NCI-H1417 treated with DMSO at 0.1 percent for 48 hours (cell line): ENCODE results near the gene SH3RF1.

Experiments used
- DNase-seq: peaks from one replicate; lab custom pipeline; 2025; lab: John Stamatoyannopoulos, UW

Gene SH3RF1

DNA sequence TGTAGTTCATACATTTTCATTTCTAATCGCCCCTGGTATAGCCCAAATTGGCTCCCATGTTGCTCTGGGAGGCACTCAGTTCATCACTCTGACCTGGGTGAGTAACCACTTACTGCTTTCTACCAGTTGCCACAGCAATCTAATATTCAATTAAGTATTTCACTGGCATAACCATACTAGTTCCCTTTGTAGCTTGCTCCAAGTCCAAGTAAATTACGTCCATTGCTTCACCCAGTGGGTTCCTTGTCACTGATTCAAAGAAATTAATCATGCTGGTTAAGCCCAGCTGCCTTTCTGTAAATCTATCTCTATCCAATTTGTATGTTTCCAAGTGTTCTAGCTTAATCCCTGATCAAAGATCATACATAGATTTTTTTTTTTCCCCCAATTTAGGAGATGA, 168.7 kb downstream of the SH3RF1 start:
- DNase-seq = no peak

DNA sequence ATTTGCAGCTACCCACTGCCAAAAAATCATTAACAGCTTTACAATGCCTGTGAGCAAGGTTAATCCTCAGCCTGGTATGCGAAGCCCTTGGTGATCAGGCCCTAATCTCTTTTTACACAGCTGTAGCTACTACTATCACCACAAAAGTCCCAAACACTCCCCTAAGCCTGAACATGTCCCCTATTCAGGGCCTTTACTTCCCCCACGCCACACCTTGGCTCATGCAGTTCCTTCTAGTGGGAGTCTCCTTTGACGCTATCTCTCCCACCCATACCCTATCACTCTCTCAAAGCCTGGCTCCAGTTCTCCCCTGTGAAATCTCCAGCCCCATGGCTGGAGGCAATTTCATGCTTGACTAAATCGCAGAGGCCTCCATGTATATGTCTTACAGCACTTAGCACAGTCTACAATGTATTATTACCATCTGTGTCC, 170.1 kb downstream of the SH3RF1 start:
- no peak for DNase-seq

DNA sequence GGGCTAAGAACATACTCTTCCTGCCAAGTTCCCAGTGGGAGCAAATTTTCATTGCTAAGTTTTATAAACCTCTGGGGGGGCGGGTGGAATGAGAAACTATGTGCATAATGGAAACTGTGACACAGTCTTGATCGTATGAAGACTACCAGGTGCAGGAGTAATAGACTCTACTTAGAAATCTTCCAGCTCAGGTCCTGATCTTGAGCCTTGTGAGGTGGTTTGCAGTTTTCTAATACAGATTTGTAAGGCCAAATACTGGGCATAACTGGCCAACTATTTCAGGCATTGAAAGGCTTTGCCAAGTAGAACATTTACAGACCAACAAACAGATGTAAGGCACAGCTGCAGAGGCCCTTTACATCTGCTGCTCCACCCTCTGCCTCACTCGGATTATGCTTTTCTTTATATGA, 171.0 kb downstream of the SH3RF1 start:
- DNase-seq = no peak

DNA sequence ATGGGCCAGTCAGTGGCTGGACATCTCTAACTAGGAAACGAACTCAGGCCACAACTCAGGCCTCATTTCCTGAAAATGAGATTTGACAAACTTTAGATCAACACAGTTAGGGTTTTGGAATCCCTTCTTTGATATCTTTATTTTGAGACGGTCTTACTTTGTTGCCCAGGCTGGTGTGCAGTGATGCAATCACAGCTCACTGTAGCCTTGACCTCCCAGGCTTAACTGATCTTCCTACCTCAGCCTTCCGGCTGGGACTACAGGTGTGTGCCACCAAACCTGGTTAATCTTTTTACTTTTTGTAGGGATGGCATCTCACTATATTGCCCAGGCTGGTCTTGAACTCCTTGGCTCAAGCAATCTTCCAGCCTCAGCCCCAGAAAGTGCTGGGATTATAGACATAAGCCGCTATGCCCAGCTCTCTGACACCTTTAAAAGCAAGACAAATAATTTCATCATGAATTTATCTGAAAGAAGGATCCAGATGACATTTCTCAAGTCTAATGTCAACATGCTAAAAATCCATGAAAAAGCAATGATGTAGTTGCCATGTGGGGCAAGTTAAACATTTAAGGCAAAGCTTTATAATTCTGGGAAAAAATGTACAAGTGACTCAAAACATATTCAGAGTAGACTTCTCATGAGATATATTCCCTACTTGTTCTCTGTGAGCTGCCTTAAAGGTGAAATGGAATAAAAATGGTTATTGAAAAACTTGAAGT, 171.6 kb downstream of the SH3RF1 start:
- no peak for DNase-seq

DNA sequence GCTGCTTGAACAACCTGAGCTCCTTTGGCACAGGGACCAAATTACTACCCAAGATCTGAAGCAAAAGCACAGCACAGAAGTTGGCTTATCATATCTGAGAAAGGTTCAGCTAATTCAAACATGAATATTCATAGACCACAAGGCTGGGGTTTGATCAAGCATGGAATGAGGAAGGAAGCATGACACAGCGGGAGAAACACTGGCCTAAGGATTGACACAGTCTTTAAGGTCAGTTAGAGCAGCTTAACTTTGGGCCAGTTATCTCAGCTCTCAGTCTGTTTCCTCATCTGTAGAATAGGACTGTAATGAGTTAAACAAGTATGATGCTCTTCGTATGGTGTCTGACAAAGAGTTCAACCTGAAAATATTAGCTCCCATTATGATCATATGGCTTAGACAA, 172.2 kb downstream of the SH3RF1 start:
- no peak for DNase-seq

DNA sequence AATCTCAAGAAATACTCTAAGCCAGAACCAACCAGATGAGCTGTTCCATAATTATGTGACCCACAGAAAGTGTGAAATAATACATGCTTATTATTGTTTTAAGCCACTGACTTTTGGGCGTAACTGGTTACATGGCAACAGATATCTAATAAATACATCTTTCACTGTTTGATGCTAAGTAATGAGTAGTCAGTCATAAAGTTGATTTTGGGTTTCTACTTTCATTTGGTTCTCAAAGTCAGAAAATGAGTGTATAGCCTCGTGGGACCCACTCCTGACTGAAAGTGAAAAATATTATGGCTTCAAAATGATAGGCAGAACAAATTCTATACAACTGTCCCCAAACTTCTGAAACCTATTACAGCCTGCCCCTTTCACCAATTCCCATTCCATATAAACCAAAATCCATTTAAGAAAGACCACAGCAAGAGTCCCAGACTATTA, 172.7 kb downstream of the SH3RF1 start:
- DNase-seq = no peak

DNA sequence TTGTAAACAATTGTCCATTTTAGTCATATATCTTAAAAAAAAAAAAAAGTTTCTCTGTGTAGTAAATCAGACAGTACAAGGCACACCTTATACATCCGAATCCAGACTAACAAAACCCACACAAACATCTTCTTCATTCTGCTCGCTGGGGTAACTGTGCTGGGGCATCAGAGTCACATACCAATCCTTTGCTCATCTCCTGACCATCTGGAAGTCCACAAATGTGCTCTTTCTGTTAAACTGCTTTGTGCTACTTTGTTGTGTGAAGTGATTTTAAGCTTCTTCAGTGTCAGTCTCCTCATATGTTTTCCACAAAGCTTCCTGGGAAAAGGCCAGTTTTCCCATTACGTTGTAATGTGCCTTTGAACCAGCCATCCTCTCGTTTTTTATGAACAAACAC, 174.5 kb downstream of the SH3RF1 start:
- no peak for DNase-seq

DNA sequence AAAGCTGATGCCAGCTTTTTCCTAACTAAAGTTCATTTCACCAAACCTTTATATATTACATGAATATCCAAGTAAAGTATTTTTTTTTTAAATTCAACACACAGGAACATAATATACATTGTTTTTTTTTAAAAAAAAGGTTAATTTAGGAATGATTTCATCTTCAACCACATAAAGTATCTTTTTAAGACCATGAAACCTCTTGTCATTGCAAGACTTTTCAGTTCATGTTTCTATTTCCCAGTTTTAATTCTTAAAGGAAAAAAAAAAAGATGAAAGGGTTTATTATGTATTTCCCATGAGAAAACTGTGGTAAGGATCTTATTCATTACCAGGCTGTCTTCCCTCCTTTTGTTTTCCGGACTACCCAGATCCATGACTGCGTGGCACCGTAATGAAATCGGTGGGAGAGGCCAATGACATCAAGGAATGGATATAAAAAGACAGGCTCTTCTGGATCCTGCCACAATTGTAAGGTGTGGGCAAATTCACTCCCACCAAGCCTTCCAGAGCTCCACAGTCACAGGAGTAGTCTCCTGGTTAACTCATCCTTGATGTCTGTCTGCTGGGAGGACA, 176.0 kb downstream of the SH3RF1 start:
- DNase-seq = no peak

DNA sequence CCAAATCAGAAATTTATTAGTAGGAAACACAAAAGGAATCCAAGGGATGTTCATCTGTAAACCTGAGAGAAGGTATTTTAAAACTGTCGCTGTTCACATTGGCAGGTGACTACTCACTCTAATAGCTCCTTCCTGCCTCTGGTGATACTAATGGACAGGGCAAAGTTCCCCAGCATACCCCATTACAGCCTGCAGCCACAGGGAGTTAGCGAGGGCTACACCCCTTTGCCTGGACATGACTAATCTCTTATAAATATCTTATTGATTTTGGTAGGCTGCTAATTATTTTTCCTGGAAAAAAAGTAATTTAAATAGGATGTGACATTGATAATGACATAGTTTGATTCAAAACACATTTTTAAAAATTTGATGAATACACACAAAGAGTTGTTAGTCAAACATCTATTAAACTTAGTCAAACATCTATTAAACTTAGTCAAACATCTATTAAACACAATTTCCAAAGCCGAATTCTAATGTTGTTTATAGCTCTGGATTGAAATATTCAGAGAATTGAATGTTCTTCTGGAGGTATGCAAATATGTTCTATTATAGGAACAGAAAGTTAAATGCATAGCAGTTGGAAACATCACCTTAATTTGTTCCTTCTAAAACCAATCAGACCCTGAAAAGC, 177.8 kb downstream of the SH3RF1 start:
- no peak for DNase-seq

DNA sequence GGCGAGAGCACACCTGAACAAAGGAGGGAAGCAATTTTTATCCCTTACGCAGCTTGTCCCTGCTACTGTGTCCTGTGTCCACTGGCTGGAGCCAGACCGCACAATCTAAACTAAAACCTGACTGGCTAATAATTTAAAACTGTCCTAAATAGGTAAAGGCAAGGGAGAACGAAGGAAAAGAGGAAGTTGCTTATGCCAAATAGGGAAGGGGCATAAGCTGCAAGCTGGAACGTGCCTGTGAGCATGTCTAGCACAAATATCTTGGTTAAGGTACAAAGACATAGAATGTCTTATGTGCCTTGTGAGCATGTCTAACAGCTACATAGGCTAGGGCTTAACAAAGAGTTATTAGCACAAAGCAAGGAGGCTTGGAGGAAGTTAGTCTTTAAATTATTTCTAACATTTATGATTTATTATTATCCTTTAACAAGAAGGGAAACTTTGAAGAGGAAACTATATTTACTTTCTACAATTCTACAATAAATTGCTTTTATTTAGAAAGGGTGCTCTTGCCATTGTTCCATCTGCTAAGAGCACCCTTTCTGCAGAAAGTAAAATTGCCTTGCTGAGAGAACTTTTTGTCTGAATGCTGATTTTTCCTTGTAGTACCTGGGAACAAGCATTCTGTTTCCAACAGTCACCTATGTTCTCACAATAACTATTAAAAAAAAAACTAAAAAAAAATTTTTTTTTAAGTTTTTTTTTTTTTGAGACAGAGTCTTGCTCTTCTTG, 180.1 kb downstream of the SH3RF1 start:
- no peak for DNase-seq

DNA sequence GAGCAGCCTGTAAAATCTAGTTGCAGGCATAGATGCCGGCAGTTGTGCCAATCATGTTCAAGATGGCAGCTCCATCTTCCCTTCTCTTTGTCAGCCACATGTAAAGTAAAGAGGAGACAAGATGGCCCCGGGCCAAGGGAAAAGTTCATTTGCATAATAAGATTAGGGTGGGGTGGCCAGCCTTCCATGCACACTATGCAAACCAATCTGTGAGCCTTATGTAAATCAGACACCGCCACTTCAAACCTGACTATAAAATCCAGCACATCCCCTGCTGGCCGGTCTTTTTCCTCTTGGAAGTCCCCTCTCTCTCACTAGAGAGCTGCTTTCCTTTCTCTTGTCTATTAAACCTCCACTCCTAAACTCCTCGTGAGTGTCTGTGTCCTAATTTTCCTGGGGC, 181.8 kb downstream of the SH3RF1 start:
- no peak for DNase-seq

DNA sequence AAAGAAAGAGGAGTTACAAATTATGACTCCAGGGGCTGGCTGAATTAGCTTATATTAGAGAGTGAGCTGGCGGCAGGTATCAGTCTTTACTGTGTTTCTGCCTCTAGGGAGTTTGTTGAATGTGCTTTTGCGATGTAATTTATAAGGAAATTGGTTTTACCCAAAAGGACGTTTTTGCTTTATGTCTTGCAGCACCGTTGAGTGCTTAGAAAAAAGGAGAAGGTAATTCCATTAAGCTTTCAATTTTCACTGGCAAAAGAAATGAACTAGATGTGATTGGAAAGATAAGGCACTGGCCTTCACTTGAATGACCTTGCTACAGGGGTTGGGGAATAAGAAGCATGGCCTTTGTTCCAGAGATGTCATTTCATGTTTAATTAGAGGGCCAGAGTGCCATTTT, 185.8 kb downstream of the SH3RF1 start:
- no peak for DNase-seq

DNA sequence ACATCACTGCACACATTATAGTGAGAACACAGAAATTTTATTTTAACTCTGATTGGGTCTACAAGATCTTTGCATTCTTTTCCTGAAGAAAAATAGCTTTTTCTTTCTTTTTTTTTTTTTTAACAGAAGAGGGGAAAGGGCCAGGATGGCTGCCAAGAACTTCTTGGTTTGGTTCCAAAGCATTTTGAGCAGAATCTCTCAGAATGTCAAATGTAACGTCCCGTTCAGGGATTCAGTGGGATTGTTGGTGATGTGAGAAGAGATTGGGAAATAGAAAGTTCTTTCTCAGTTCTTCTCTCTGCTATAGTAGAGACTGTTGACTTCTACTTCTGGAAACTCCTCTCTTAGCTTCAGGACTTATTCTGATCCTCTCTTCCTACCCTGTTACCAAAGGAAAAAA, 189.8 kb downstream of the SH3RF1 start:
- DNase-seq = no peak

DNA sequence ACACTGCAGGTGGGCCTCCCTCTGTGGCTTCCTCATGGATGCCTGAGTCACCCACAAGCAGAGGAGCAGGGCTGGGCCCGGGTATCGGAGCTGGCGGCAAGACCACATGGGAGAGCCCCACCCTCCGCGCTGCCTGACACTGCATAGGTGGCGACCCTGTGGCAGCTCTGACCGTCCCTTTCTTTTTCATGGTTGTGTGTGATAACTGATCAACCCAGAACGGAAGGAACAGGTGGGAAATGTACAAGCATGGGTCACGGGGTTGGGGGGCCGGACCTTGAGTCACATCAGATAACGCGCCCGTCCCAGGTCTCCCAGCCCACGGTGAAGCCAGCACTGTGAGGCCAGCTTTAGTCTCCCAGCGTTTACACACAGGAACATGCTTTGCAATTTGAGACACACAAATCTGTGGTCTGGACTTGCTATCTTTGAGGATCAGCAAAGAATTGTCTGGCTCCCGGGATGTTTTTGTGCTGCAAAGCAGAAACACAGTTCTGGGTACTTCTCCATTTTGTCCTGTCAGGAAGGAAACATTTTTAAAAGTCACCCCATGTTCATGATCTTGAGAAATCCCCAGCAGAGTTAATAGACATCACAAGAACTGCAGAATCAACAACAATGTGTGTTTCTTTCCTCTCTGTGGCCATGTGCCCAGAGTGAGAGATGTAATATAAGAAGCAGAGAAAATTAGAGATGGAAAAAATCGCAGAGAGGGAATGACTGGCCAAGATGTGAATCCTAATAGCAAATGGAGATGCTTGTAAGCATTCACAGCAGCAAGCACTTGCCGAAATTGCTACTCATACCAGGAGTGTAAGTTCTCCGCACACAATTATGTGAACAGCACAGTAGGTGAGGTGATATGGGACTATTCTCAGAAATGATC, 190.6 kb downstream of the SH3RF1 start:
- no peak for DNase-seq

DNA sequence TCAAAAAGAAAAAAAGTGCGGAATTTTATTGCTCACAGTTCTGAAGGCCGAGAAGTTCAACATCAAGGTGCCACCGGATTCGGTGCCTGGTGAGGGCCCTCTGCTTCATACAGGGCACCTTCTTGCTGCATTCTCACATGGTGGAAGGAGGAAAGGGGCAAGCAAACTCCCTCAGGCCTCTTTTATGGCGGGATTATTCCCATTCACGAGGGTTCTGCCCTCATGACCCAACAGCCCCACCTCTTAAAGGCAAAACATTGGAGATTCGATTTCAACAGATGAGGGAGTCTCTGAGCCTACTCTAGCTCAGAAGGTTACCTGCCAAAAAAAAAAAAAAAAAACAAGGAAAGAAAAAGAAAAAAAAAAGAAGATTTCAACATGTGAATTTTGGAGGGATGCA, 196.6 kb downstream of the SH3RF1 start:
- DNase-seq = no peak

DNA sequence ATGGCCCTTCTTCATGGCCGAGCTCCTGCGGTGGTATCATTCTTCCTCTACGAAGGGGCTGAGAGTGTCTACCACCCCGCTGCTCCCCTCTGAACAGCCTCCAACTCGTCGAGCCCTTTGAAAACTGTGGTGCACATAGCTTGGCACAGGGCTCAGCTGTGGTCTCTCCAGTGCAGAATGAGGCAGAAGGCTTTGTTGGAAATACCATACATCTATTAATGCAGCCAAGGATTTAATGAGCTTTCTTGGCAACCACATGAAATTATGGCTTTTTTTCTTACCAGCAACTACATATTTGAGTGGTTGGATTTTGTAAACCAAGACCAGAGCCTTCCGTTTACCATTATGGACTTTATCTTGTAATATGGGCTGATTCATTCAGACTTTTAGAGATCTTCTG, 199.0 kb downstream of the SH3RF1 start:
- no peak for DNase-seq

DNA sequence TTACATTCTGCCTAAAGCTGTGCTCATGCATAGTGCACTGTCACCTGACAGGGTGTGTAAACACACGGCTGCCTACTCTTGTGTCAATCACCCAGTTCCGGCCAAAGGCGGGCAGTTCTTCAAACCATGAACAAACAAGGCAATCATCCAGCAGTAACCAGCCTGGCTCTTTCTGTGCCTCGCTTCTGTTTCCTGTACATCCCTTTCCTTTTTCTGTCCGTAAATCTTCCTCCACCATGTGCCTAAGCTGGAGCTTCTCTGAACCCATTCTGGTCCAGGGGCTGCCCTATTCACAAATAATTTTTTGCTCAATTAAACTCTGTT, 199.9 kb downstream of the SH3RF1 start:
- peak; percentile 17 for DNase-seq

DNA sequence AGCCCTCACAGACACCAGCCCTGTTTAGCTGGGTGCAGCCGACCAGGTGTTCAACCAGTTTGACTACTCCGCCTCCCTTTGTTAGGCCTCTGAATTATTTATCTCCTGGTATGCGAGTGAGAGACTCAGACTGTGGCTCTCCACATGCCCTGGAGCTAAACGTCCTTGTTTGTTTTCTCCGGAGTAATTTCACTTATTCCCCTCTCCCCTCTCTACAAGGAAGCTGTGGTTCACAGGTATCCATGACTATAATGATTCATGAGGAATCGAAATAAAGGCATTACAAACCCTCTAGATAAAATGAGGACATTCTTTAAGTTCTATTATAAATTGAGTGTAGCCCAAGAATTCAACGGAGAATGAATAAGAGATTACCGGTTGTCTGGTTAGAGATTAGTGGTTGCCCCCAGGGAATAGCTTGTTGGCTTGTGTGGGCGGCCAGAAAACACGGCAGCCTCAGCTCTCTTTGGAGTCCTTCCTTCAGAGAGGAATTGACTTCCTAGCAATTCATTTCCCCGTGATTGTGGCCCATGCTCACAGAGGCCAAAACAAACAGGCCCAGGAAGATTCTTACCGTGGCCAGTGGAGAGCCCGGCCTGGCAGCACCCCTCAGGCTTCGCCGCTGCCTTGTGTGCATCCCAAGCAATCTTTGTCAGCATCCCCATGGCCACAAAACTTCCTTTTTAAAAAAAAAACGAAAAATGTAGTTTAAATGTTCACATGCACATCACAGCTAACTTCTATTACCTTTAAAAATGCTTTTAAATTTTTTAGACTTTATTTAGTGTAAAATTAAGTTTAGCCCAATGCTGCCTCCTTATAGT, 200.5 kb downstream of the SH3RF1 start:
- peak; percentile 76 for DNase-seq

DNA sequence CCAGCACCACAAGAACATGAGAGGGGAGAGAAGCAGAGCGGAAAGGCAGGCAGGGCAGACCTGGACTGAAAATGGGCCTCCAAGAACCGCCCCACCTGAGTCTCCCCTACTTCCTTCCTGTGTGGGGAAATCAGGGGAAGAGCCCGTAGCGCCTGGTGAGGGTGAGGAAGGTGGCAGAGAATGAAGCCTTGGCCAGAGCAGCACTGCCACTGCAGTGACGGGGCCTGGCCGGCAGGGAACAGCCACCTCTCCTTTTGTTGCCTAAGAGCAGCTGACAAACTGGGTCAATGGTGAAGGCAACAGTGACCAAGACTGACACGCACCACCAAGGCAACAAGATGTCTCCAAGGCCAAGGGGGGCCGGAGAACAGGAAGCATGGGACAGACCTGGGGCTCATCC, 202.3 kb downstream of the SH3RF1 start:
- DNase-seq = no peak

DNA sequence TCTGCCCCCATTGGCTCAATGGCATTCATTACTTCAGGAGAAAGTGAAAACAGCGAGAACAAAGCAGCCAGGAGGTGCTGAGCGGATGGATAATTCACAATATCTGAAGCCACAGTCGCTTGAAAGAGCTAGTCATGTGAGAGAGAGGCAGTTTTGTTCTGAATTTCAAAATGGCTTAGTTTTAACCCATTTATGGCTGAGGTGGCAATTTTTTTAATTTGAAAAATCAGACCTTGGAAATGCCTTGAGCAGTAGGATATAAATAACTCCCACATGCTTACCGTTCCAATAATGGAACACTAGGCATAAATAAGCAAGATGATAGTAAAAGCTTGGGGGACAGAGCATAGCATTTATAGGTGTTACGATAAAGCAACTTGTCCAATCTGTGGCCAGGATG, 203.8 kb downstream of the SH3RF1 start:
- no peak for DNase-seq

DNA sequence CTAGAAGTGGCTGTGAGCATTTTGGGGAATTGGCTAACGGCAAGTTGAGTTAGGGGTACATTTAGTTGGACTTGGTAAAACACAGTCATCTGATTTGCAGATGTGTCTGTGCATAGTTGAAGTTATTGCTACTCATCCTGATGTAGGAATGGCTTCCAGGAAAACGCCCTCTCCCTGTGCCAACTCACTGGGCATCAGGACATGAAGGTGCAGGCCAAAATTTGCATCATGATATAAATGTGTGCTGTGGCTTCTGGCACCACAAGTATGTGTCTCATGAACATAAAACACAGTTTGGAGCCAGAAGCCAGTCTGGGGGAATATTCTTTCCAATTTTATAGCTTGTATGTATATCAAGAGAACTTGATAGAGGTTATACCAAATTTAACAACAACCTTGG, 206.5 kb downstream of the SH3RF1 start:
- DNase-seq = no peak
